Measurements from ENCODE around the gene PCNX3.
A peak's percentile ranks its signal among the peaks of the same experiment; 100 is the strongest.

DNA sequence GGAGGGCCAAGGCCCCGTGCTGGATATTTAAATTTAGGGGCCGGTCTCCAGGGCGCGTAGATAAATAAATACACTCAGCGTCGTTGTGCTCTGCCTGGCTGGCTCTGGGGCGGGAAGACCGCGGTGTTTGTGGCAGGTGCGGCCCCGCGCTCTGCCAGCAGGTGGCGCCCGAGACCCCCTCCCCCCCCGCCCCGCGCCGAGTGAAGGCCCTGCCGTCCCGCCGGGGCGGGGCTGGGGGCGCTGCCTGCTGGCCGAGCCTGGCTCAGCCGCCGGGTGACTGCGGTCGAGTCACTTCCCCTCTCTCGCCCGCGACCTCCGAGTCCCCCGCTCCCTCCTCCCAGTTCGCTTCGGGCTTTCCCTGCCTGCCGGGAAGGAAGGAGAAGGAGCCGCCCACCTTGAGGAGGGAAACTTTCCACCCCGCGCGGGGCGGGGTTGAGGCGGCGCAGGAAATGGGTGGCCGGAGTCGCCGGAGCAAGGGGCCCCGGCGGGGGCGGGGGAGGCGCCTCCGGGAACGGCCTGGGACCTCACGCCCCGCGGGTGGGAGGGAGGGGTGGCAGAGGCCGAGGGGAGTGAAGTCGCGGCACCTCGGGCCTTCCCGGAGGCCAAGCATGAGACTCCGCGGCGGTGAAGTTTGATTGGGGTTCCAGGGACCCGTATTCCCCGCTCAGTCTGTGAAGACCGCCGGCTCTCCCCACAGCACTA lies 41.3 kb upstream of the PCNX3 start:
- TF ChIP-seq, protein P1, sequence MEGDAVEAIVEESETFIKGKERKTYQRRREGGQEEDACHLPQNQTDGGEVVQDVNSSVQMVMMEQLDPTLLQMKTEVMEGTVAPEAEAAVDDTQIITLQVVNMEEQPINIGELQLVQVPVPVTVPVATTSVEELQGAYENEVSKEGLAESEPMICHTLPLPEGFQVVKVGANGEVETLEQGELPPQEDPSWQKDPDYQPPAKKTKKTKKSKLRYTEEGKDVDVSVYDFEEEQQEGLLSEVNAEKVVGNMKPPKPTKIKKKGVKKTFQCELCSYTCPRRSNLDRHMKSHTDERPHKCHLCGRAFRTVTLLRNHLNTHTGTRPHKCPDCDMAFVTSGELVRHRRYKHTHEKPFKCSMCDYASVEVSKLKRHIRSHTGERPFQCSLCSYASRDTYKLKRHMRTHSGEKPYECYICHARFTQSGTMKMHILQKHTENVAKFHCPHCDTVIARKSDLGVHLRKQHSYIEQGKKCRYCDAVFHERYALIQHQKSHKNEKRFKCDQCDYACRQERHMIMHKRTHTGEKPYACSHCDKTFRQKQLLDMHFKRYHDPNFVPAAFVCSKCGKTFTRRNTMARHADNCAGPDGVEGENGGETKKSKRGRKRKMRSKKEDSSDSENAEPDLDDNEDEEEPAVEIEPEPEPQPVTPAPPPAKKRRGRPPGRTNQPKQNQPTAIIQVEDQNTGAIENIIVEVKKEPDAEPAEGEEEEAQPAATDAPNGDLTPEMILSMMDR (IDR thresholded peaks at IDR 0.05): peak; percentile 64 to 79 (median 65)
- TF ChIP-seq POLR2A (IDR thresholded peaks at IDR 0.05) (no peak), POLR2AphosphoS5 (IDR thresholded peaks at IDR 0.05) (peak in 2 of 3 donors; percentile 55 to 89)
